Stimulated activated CD4-positive, alpha-beta T cell treated with anti-CD3 and anti-CD28 coated beads, Interleukin-12 subunit alpha, Interleukin-12 subunit beta, amount 100 ng/mL, for 24 hours (primary cell): ENCODE measurements around the gene EHMT1.
A peak's percentile ranks its signal among the peaks of the same experiment; 100 is the strongest.

Experiments
- DNase-seq, 2 experiments: peaks; one replicate each; pipeline ENCODE4 v3.0.0-alpha.2; 2020; ENCODE audit warnings: low read depth in 2 of 2

EHMT1 gene

GRCh38 chr9:137739371-137740309, 120.8 kb downstream of the EHMT1 start:
- DNase-seq = no peak

DNA sequence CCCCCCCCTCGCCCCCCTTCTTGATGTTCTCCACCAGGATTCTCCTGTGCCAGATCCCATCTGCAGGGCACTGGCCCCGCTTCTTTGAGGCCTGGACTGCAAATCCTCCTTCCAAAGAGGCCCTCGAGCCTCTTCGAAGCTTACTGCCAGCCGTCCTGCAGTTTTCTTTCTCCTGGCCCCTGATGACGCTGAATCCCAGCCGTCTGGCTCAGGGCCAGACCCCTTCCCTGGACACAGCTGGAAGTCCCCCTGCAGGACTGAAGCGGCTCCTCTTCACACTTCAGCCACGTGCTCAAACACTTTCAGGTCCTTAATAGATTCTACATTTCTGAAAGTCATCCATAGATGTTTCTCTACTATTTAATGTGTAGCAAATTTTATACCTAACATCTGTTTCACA, 121.5 kb downstream of the EHMT1 start:
- DNase-seq = no peak

- no peak for DNase-seq
These were observed 122.5 kb downstream of the EHMT1 start for GRCh38 chr9:137741330-137741729.

DNA sequence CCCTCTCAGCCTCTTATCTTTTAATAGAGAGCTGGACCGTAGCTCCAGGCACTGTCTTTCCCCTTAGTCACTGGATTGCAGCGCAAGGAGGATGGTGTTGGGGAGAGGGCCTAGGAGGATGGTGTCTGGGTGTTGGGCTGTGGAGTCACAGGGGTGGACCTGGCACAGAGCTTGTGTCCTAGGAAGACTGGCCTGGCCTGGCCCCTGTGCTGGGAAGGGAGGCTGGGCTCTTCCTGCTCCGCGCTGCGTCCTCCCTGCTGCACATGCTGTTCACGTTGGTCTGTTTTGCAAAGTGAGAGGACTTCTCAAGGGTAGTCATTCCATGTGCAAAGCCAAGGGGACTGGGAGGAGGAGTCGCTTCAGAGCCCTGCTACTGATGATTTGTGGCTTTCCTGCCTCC, 123.9 kb downstream of the EHMT1 start:
- DNase-seq = no peak

DNA sequence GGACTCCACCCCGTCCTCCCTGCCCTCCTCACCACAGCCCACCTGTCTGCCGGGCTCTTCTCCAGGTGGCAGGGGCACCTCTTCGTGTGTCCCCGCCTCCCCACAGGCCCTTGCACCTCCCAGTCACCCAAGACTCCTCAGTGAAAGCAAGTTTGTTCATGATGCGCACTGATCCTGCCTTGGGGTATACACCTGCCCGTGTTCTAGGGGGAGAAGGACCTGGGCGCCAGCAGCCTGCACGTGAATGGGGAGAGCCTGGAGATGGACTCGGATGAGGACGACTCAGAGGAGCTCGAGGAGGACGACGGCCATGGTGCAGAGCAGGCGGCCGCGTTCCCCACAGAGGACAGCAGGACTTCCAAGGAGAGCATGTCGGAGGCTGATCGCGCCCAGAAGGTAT, 124.9 kb downstream of the EHMT1 start:
- no peak for DNase-seq

- DNase-seq = no peak
These were observed 125.9 kb downstream of the EHMT1 start for GRCh38 chr9:137744632-137745183.

DNA sequence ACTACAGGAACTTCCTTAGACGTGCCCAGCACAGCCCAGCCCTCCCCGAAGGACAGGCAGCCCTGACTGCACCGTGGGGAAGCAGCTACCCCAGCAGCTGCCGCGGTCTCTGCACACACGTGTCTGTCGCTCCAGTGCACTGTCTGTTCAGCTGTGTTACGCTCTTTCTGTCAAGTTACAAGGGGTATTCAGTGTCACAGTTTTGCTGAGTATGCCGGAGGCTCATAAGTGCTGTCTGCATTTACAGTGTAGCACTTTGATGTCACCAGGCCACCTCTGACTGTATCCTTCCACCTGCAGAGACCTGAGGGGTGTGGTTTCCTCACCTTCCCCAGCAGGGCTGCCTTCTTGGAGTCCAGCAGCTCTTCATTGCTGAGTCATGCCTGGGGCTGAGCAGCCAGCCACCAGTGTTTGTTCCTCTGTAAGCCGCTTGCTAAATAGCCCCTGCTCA, 126.8 kb downstream of the EHMT1 start:
- no peak for DNase-seq

DNA sequence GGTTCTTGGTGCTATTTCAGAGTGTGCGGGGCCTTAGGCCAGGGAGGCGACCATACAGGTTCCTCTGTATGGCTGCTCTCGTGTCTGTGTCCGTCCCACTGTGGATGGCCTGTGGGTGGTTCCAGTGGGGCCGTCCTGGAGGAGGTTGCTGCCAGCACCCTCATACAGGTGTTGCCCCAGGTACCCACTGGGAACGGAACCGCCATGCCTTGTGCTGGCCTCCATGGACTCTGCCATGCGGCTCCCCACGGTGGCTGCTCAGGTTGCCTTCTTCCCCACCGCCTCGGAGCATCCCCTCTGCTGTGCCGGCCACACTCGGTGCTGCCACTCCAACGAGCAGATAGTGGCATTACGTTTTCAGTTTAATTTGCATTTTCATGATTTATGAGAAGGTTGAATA, 129.5 kb downstream of the EHMT1 start:
- DNase-seq = no peak

- DNase-seq = no peak
These were observed 129.9 kb downstream of the EHMT1 start for GRCh38 chr9:137748741-137749140.

DNA sequence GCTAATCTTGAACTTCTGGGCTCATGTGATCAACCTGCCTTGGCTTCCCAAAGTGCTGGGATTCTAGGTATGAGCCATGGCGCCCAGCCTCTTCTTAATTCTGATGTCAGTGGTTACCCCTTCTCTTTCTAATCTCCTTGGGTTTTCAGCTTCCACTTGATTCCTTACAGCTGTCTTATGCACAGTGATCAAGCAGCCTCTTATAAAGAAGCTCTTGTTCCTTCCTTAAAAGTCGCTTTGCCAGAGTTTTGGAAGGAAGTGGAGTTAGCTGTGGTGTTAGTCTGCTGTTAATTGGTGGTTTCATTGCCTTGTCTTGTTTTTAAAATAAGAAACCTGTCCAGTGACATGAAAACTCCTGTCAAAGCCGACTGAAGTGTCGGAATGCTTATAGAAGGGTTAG, 130.7 kb downstream of the EHMT1 start:
- DNase-seq = no peak

DNA sequence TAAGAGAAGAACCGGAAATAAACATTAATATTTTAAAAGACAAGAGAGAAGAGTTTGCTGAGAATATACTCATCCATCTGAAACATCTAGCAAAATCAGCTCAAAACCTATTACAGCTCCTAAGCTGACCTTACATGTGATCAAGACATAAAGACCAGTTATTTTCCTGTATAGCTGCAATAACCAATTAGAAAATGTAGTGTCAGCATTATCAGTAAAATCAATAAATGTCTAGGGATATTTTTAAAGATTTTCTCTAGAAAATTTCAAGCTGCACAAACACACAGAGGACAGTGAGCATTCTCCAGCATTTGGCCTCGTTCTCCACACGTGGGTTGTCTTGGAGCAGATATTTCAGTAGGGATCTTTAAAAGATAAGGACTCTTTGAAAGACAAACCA, 131.2 kb downstream of the EHMT1 start:
- no peak for DNase-seq

GRCh38 chr9:137750566-137750965, 131.8 kb downstream of the EHMT1 start:
- no peak for DNase-seq

GRCh38 chr9:137751616-137752015, 132.8 kb downstream of the EHMT1 start:
- no peak for DNase-seq

GRCh38 chr9:137752426-137752825, 133.6 kb downstream of the EHMT1 start:
- no peak for DNase-seq

- DNase-seq = no peak
These were observed 134.5 kb downstream of the EHMT1 start for GRCh38 chr9:137753192-137753765.

GRCh38 chr9:137755261-137755927, 136.6 kb downstream of the EHMT1 start:
- no peak for DNase-seq

- DNase-seq = no peak
These were observed 137.4 kb downstream of the EHMT1 start for GRCh38 chr9:137756045-137756744.

DNA sequence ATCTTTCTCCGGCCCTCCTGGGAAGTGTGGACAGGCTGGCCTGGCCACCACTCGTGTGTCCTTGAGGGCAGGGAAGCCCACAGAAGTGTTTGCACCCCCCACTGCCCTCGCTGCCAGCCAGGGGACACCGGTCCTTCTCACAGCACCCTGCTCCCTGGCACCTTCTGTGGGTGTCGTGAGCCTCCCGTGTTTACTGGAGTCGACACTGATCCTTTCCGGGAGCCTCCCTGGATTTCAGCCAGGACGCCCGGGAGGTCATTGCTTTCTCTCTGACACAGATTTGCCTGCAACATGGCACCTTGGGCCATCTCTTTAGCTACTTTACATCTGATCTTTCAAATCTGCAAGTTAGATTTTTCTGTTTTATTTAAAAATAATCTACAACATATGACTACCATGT, 138.3 kb downstream of the EHMT1 start:
- DNase-seq = no peak

- DNase-seq = peak in 1 of 2 experiments; percentile 34
These were observed 138.8 kb downstream of the EHMT1 start for GRCh38 chr9:137757613-137758029.

DNA sequence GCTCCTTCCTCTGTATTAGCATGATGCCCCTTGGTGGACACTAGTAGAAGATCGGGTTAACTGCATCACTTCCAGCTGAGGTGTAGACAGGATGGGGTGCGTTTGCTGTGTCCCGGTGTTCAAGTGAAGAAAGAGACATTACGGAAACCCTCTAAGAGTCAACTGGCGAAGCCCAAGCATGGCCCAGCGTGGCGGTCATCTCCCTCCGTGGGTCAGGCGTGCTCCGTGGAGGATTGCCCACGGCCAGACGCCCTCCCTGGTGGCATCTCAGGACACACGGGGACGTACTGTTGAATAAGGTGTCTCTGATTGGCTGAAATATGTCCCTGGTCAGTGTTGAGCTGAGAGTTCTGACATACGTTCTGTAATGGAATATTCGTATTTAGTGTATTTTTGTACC, 139.3 kb downstream of the EHMT1 start:
- no peak for DNase-seq

DNA sequence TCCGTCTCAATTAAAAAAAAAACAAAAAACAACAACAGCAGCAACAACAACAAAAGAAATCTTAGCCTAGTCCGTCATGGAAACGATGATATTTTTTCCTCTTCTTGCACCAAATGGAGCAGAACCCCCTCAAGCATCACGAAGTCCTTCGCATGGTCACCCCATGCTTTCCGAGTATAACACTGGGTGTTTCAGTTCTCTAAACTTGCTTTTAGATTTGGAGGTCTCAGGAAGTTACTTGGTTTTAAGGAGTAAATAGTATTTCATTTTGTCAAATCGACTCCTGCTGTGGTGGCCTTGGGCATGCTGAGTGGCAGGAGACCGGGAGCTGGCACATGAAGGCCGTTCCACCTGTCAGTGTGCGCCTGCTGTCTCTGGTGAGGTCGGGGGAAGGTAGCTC, 140.3 kb downstream of the EHMT1 start:
- no peak for DNase-seq
